OCI-M1 (cell line): ENCODE measurements around the gene NPM1.

Source experiments
- DNase-seq: peaks from one replicate; lab custom pipeline; 2025; lab: John Stamatoyannopoulos, UW

Gene NPM1

DNA sequence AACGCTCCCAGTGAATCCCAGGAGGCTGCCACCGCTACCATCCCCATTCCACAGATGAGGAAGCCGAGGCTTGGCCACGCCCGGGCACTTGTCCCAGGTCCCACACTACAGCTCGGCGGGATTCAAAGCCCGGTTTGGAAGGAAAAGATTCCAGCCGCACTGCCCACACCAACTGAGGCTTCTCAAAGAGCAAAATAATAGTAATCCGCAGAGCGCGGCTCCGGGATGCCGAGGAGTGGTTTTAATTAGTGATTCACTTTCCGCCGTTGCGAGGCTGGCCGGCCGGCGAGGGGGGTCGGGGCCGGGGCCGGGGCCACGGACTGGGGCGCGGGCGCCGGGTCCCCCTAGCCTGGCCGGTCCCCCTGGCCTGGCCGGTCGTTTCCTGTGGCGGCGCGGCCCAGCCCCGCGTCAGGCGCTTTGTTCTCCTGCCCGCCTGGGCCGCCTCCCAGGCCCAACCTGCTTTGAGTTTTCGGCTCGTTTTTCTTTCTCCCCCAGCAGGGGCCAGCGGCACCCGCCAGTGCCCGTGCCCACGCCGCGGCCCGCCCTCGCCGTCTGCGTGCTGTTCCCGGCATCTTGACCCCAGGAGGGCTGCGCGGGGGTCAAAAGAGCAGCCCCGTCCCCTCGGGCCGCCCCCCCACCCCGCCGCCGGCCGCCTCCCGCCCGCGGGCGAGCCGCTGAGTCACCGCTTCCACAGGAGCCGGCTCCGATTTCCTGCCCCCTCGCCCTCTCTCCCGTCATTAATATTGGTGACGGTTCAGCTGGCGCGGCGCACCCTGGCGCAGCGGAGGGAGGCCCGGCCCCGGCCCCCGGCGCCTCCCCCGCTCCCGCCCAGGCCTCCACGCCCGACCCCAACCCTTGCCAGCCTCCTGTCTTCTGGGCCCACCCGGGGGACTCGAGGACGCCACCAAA is 63.0 kb downstream of the NPM1 start:
- no peak for DNase-seq

- no peak for DNase-seq
Measured at GRCh38 chr5:171451421-171451820, 63.8 kb downstream of the NPM1 start.

- DNase-seq: no peak
Measured at GRCh38 chr5:171453056-171453725, 65.5 kb downstream of the NPM1 start.

DNA sequence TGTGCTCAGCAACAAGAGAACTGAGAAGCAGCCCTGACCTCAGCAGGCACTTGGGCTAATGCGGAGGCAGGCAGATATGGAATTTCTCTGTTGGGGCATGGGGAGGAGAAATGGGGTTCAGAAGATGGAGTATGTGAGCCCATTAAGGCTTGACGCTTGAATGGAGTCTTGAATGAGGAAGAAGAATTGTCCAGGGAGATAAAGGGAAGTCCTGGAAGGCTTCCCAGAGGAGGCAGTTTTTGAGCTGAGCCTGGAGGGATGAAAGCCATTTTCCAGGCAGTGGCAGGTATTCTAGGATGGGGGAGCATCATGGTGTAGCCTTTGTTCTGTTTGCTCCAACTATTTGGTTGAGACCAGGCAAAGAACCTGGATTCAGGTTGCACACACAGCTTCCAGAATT is 66.3 kb downstream of the NPM1 start:
- no peak for DNase-seq

DNA sequence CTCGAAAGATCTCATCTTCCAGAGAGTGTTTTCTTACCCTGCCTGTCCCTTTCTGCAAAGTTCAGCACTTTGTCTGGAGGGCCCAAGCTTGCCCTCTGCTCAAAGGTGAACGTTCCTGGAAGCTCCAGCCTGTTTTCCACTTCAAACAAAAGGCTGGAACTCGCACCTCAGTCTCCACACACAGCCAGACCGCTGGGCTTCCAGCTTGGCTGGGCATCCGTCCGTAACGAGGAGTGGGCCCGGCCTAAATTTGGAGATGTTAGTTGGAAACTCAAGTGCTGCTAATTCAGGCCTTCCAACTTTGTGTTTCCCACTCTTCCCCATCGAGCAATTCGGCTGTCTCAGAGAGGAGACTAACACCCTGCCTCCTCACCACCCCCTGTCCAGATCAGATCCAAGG is 66.9 kb downstream of the NPM1 start:
- no peak for DNase-seq

GRCh38 chr5:171455522-171455921 is 67.9 kb downstream of the NPM1 start:
- DNase-seq: no peak

- DNase-seq: no peak
Measured at GRCh38 chr5:171457208-171457981, 69.7 kb downstream of the NPM1 start.

DNA sequence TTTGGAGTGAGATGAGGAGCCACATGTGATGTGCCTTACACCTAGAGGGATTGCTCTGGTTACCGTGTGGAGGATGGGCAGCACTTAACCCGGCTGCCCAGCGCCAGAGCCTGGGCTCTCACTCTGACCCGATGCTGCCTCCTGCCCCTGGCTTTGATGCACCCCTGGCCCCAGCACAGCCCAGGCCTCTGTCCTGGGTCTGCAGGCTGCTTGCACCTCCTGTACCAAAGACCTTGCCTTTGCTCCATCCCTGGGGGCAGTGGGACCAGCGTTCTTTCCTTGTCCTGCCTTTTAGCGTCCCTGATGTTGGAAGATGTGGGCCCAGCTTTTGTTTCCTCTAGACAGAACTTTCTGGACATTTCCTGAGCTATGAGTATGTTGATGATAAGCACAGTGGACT is 72.2 kb downstream of the NPM1 start:
- DNase-seq: no peak
